ENCODE data around the gene ZNF107. TPM values are rescaled to one million over a fixed set of nuclear protein-coding genes. Genes with fewer than 3 reads are reported as not detected.

ZNF107 gene
- total and polyA plus RNA-seq, 2 of the 8 experiments (the other 6 are each of a cell fraction or from before 2014, with no cell fraction given): 3.4 to 31.0 TPM

- no peak for TF ChIP-seq USF2 (IDR thresholded peaks at IDR 0.05; ENCODE audit: low read length)
- TF ChIP-seq NANOG (IDR thresholded peaks at IDR 0.05; ENCODE audit: insufficient read depth, low read depth, low read length, poor library complexity, severe bottlenecking): no peak
- TF ChIP-seq SAP30 (IDR thresholded peaks at IDR 0.05; ENCODE audit: insufficient read depth, insufficient replicate concordance, low read length): no peak
- no peak for TF ChIP-seq MAFK (IDR thresholded peaks at IDR 0.05; ENCODE audit: low read depth, low read length)
- TF ChIP-seq CREB1 (IDR thresholded peaks at IDR 0.05): no peak
Measured at GRCh38 chr7:64633401-64633800, 32.5 kb upstream of the ZNF107 start (continued).
